Astrocyte of the cerebellum (primary cell): ENCODE results near the gene NHEJ1.
A peak's percentile ranks its signal among the peaks of the same experiment; 100 is the strongest.

Experiments
- DNase-seq: peaks from one replicate; pipeline ENCODE4 v3.0.0-alpha.2; 2011; ENCODE audit warnings: low read depth
- H3K4me3 ChIP-seq: 2 replicates; pipeline ENCODE4 v1.5.1; 2011; ENCODE audit warnings: mild to moderate bottlenecking, low read depth, low read length, moderate library complexity
- in situ Hi-C: cut with HindIII; loops from 2 replicates; pipeline ENCODE4 v1.10.0; 2017; ENCODE audit warnings: low sequenced_read_pairs
- TF ChIP-seq, protein P1 (sequence below): IDR thresholded peaks from 2 replicates; pipeline ENCODE4 v1.5.1; 2012; ENCODE audit warnings: low read length, low read depth, moderate library complexity, mild to moderate bottlenecking; ENCODE audit errors: missing control alignments

The NHEJ1 gene

DNA sequence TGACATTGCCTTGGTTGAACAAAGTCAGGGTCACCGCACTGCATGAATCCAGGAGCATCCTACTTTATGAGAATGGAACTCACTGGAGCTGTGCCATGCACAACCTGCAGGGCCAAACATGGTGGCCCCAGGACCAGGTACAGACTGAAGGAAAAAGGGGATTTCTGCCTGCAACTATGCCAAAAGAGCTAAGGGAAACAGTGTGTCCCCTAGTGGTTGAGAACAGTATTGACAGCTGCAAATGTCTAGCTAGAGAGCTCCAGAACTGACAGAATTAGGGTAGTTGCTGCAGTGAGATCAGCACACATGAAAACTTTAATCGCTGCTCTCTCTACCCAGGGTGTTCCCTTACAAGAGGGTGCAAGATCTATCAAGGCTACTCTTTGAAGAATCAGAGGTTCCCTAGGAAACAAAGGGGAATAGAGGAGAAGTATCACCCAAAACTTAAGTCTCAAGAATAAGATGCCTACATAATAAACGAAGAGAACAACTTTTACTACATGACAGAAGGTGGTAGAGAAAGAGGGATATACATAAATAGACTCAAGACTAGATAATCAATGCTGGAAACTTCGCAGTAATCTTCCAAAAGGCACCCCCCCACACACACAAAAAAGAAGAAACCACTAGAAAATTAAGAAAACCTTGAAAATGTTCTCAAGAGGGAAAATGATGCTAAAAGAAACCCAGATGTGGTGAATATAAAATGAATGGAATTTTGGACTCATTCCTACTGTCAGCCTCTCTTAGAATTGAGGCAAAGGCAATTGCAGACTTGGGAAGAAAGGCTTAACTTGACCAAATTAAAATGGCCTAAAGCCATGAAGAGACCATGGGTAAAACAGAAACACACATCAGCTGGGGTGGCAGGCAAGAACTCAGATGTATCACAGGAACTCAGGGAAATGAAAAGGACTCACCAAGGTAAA lies 56.2 kb downstream of the NHEJ1 start:
- peak; percentile 53 for DNase-seq

DNA sequence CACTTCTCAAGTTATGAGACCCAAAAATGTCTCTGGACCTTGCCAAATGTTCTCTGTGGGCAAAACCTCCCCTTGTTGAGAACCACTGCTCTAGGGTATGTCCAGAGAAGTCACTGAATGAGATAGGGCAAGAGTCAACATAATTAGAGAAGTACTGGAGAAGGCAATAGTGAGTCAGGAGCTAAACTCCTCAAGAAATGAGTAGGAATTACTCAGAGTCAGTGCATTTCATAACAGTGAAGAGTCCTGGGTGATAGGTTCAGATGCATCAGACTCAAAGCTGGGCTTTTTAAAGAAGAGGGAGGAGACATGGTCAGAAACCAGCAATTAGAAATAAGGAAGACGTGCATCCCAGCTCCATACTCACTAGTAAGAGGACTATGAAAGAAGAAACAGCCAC lies 61.3 kb downstream of the NHEJ1 start:
- no peak overlapping the region for H3K4me3 ChIP-seq
- no peak for DNase-seq
- TF ChIP-seq, protein P1, sequence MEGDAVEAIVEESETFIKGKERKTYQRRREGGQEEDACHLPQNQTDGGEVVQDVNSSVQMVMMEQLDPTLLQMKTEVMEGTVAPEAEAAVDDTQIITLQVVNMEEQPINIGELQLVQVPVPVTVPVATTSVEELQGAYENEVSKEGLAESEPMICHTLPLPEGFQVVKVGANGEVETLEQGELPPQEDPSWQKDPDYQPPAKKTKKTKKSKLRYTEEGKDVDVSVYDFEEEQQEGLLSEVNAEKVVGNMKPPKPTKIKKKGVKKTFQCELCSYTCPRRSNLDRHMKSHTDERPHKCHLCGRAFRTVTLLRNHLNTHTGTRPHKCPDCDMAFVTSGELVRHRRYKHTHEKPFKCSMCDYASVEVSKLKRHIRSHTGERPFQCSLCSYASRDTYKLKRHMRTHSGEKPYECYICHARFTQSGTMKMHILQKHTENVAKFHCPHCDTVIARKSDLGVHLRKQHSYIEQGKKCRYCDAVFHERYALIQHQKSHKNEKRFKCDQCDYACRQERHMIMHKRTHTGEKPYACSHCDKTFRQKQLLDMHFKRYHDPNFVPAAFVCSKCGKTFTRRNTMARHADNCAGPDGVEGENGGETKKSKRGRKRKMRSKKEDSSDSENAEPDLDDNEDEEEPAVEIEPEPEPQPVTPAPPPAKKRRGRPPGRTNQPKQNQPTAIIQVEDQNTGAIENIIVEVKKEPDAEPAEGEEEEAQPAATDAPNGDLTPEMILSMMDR, result no peak
- in situ Hi-C loops, result no loop called here

More for the DNA sequence above, 56.2 kb downstream of the NHEJ1 start:
- H3K4me3 ChIP-seq, result no peak overlapping the region
- in situ Hi-C loops, result loop anchor here (5.0 kb wide), 1 partner anchor 52 kb away; no protein-coding TSS in a partner anchor
- TF ChIP-seq, protein P1, result peak; percentile 88

- in situ Hi-C loops, result no loop called here
Measured at GRCh38 chr2:219095406-219095935, 65.1 kb downstream of the NHEJ1 start.

GRCh38 chr2:219094171-219094570 lies 66.4 kb downstream of the NHEJ1 start:
- TF ChIP-seq, protein P1, result no peak
- H3K4me3 ChIP-seq, result no peak overlapping the region
- in situ Hi-C loops, result no loop called here
- DNase-seq, result no peak

More at GRCh38 chr2:219095406-219095935, 65.1 kb downstream of the NHEJ1 start:
- no peak overlapping the region for H3K4me3 ChIP-seq
- DNase-seq, result no peak
- TF ChIP-seq, protein P1, result no peak

GRCh38 chr2:219090436-219091299 lies 69.9 kb downstream of the NHEJ1 start:
- in situ Hi-C loops, result no loop called here
- no peak for DNase-seq
- TF ChIP-seq, protein P1, result no peak
- H3K4me3 ChIP-seq, result no peak overlapping the region

DNA sequence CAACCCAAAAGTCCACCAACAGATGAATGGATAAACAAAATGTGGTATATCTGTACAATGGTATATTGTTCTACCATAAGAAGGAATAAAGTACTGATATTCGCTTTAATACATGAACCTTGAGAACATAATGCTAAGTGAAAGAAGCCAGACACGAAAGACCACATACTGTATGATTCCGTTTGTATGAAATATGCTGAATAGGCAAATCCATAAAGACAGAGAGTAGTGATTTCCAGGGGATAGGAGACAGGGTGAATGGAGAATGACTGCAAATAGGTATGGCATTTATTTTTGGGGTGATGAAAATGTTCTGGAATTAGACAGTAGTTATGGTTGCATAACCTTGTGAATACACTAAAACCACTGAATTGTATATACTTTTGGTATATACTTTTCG lies 71.3 kb downstream of the NHEJ1 start:
- TF ChIP-seq, protein P1, result no peak
- H3K4me3 ChIP-seq, result no peak overlapping the region
- in situ Hi-C loops, result no loop called here
- no peak for DNase-seq
